GM20000 (cell line): ENCODE data around the gene SMIM20.

Source experiments
- DNase-seq: peaks from one replicate; pipeline ENCODE4 v3.0.0; 2012; ENCODE audit warnings: low spot score
- TF ChIP-seq, protein P1 (sequence below): IDR thresholded peaks from 2 replicates; pipeline ENCODE4 v1.5.1; 2012; ENCODE audit warnings: mild to moderate bottlenecking, control low read depth; ENCODE audit errors: extremely low read depth, missing control alignments

SMIM20 gene

GRCh38 chr4:25874655-25875054 is 39.4 kb upstream of the SMIM20 start:
- no peak for DNase-seq
- TF ChIP-seq, protein P1, sequence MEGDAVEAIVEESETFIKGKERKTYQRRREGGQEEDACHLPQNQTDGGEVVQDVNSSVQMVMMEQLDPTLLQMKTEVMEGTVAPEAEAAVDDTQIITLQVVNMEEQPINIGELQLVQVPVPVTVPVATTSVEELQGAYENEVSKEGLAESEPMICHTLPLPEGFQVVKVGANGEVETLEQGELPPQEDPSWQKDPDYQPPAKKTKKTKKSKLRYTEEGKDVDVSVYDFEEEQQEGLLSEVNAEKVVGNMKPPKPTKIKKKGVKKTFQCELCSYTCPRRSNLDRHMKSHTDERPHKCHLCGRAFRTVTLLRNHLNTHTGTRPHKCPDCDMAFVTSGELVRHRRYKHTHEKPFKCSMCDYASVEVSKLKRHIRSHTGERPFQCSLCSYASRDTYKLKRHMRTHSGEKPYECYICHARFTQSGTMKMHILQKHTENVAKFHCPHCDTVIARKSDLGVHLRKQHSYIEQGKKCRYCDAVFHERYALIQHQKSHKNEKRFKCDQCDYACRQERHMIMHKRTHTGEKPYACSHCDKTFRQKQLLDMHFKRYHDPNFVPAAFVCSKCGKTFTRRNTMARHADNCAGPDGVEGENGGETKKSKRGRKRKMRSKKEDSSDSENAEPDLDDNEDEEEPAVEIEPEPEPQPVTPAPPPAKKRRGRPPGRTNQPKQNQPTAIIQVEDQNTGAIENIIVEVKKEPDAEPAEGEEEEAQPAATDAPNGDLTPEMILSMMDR = no peak

DNA sequence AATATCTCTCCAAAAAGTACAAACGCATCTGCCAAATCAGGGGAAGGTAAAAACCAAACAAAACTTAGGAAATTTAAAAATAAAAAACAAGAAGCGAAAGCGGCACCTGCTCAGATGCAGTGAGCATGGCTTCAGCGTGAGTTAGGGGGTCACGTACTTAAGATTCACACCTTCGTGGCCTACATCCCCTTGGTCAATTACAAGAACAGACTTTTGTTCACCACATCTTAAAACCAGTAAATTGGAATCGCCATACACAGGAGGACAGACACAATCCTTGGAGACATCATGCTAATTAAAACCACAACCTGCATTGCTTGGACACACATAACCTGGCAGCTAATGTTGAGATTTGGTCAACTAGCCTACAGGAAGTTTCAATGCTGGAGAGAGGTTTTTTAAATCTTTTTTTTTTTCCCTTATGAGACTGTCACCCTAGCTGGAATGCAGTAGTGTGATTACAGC is 38.7 kb upstream of the SMIM20 start:
- DNase-seq = no peak
- TF ChIP-seq, protein P1 = no peak

- DNase-seq = no peak
- TF ChIP-seq, protein P1 = no peak
Observed at GRCh38 chr4:25878676-25879075, 35.3 kb upstream of the SMIM20 start.

DNA sequence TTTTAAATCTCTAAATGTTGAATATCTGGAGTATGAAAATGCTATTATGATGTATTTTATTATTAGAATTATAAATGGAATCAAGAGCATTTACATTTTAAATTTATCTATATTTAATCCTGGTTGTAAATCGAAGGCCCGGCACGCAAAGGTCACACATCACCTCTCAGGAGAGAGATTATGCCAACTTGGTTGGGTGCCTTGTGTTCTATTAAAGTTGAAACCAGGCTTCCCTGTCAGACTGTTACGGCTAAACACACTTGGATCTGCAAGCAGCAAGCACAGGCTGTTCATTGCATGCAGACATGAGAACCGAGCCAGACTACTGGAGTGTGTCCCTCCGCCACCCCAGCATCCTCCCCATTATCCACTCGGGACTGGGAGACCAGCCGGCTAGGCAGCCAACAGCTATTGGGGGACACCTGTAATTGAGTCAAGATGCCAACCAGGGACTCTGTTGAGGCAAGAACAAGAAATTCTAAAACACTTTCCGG is 34.9 kb upstream of the SMIM20 start:
- no peak for DNase-seq
- TF ChIP-seq, protein P1 = no peak

DNA sequence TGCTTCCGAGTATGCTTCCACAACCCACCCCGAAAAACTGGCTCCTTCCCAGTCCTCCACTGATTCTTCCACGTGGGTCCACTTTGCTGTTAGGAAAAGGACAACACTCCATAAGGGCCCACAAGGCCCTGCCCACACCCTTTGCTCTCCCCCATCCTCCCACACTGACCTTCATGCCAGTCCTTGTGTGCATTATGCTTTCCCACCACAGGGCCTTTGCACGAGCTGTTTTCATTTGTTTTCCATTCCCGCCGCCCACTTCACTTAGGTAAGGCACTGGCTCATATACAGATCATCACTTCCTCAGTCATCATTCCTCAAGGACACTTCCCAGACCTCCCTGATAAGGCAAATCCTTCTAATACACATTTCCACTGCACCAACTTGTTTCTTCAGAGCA is 34.4 kb upstream of the SMIM20 start:
- no peak for DNase-seq
- TF ChIP-seq, protein P1 = no peak

GRCh38 chr4:25879991-25880651 is 33.9 kb upstream of the SMIM20 start:
- peak; percentile 58 for DNase-seq
- TF ChIP-seq, protein P1 = no peak

DNA sequence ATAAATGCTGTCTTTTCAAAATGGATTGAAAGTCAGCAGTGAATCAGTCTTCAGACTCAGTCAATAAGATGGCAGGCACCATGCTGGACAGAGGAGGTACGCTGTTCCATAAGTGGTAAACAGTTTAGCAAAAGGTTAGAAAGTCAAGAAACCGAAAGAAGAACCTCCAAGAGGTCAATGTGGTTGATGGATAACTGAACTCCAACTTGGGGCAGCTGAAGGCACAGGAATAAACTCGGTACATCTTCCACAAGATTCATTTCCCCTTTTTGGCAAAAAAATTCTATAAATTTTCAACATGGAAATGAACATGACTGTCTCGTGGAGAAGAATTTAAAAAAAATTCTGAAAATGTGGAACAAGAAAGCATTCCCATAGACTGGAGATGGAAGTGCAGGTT is 32.8 kb upstream of the SMIM20 start:
- DNase-seq = no peak
- TF ChIP-seq, protein P1 = no peak
